NCI-H510A treated with DMSO at 0.1 percent for 48 hours (cell line): Measurements from ENCODE around the gene HM13.
"Not testable (repeated sequence)": the region's sequence is repeated elsewhere in the genome, so short reads cannot be mapped to it uniquely, and the experiment has no call there.

Source experiments
- DNase-seq: peaks from one replicate; lab custom pipeline; 2025; lab: John Stamatoyannopoulos, UW

HM13 gene

GRCh38 chr20:31502884-31503673, 11.2 kb upstream of the HM13 start:
- peak; percentile 20 for DNase-seq

DNA sequence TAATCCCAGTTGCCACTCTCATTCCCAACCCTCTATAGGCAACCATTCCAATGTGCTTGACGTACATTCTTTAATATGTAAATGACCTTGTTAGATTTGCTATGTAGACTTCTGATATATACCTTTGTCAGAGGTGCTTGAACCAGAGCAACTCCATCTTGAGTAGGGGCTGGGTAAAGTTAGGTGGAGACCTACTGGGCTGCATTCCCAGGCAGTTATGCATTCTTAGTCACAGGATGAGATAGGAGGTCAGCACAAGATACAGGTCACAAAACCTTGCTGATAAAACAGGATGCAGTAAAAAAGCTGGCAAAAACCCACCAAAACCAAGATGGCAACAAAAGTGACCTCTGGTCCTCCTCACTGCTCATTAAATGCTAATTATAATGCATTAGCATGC, 8.3 kb upstream of the HM13 start:
- no peak for DNase-seq

DNA sequence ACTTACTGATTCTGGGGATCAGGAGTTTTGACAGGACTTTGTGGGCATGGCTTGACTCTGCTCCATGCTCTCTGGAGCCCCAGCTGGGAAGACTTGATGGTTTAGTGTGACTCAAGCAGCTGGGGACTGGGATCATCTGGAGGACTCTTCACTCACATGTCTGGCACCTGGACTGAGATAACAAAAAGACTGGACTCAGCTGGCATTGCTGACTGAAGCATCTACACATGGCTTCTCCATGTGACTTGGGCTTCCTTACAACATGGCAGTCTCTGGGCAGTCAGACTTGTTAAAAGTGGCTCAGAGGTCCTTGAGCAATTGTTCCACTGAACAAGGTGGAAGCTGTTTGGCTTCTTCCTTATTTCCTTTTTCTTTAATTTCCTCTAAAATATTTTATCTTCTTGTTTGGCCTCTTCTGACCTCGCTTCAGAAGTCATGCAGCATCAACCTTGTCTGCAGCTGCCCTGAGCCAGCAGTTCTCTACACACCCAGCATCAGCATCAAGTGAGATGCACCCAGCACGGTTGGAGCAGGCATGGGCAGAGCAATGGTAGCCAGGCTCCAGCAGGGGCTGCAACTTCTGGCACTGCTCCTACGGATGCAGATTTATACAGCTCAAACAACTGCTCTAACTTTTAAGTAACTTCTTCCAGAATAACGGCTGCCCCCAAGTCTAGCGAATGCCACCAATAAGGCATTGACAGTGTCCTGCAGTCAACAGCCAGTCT, 5.6 kb upstream of the HM13 start:
- no peak for DNase-seq

DNA sequence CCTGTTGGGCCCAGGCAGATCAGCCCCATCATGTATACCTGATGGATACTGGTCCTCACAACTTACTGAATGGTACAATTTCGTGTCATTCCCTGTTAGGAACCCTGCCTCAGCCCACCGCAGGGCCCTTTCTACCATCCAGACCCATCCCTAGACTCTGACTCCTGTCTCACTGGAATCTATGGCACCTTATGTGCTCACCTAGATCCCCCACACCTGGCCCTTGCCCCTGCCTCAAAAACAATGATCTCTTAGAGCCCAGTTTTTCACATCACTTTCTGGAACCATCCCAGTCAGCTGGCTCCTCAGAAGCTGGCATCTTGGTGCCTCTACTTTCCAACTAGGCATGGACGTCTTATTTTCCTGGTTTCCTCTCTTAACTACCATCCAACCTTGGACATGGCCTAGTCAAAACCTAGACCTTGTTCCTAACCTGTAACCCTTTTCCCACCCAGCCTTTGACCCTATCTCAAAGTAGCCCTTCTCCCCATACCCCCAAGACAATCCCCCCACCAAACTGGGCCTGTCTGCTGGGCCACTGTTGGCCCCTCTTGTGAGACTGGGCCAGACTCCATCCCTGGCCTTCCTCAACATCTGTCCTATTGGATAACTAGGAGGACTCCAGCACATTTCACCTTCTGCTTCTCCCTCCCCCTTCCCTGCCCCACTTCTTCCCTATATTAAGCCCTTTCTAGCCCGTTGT, 981 bp downstream of the HM13 start:
- no peak for DNase-seq

GRCh38 chr20:31515775-31516107, 1.5 kb downstream of the HM13 start:
- no peak for DNase-seq

DNA sequence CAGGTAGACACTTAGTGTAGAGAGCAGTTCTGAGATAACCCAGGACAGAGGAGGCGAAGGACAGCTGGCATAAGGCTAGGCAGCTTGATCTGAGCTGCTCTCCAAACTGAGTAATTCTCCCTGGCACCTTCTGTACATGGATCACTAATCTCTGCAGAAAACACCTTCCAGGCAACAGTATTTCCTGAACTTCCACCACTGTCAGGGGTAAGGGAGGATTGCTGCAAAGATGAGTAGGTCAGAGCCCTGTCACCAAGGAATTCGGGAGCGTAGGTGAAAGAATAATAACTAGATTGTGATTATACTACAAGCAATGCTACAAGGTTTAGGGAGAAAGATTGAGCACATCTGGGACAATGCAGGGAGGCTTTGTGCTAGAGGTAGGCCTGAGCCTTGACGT, 1.9 kb downstream of the HM13 start:
- DNase-seq: no peak

DNA sequence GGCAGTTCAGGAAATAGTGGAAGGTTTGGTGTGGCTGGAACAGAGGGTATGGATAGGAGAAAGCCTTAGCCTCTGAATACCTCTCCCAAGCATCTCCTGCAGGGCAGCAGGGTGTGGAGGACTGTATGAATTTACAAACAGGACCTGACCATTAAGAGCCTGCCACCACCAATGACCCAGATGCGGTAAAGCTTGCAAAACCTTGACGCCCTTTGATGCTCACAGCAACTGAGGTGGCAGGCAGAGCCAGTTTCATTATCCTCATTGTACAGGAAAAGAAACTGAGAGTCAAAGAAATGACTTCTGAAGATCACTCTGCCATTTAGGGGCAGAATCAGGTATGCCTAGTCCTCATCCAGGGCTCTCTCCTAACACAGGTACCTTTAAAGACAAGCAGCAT, 2.4 kb downstream of the HM13 start:
- no peak for DNase-seq

- no peak for DNase-seq
Observed at GRCh38 chr20:31517373-31517772, 3.1 kb downstream of the HM13 start.

GRCh38 chr20:31521267-31521666, 7.0 kb downstream of the HM13 start:
- not testable (repeated sequence) for DNase-seq

DNA sequence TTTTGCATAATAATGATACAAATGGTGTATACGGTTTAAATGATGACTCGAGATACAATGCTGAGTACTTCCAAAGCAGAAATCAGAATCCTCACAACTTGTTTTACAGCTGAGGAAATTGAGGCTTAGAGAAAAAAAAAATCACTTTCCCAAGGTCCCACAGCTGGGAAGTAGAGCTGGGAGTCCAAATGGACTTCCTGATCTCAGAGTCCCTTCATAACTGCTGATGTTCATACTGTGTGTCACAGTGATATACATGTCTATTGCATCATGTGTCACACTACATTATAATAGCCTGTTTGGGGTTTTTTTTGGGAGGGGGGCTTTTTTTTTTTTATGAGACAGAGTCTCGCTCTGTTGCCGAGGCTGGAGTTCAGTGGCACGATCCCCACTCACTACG, 8.5 kb downstream of the HM13 start:
- DNase-seq: no peak

DNA sequence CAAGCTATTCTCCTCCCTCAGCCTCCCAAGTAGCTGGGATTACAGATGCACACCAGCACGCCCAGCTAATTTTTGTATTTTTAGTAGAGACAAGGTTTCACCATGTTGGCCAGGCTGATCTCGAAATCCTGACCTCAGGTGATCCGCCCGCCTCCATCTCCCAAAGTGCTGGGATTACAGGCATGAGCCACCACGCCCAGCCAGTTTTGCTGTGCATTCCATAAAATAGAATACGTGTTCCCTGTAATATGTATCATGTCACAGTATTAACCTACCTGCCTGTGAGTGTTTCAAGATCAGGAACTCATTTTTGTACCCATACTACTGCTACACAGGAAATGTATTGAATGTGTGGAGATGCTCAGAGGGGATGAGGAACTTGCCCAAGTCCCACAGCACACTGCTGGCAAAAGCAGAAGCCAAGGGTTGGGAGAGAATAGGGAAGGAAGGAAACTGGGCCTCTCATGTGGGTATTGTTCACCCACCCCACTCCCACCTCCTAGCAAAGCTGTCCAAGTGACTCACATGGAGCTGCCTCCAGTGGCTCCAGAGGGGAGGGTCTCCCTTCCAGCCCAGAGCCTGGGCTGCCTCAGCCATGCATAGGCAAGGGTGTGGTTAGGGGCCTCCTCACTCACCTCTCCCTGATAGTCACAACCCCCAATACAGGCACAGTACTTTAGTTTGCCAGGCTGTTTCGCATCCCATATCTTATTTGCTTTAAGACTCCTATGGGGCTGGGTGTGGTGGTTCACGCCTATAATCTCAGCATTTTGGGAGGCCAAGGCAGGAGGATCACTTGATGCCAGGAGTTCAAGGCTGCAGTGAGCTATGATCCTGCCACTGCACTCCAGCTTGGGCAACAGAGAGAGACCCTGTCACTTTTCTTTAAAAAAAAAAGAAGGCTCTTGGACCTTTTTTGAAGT, 9.4 kb downstream of the HM13 start:
- DNase-seq: no peak

- DNase-seq: no peak
Observed at GRCh38 chr20:31527266-31527665, 13.0 kb downstream of the HM13 start.

- DNase-seq: no peak
Observed at GRCh38 chr20:31535298-31535697, 21.1 kb downstream of the HM13 start.

DNA sequence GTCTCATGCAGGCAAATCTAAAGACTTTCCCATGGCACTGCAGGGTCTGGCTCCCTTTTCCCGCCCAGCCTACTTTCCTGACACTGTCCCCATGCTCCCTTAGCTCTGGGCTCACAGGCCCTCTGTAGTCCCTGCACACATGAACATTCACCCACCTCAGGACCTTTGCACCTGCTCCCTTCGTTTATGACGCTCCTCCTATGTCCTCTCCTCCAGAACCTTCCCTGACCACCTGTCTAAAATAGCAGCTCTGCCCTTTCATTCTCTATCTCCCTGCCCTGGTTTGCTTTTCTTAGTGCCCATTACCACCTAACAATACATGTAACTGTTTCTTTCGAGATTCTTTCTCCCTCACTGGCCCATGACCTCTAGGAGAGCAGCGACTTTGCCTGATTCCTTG, 22.3 kb downstream of the HM13 start:
- no peak for DNase-seq

GRCh38 chr20:31537116-31537871, 23.1 kb downstream of the HM13 start:
- DNase-seq: no peak

GRCh38 chr20:31537890-31538289, 23.6 kb downstream of the HM13 start:
- no peak for DNase-seq

- DNase-seq: no peak
Observed at GRCh38 chr20:31538326-31538725, 24.1 kb downstream of the HM13 start.

DNA sequence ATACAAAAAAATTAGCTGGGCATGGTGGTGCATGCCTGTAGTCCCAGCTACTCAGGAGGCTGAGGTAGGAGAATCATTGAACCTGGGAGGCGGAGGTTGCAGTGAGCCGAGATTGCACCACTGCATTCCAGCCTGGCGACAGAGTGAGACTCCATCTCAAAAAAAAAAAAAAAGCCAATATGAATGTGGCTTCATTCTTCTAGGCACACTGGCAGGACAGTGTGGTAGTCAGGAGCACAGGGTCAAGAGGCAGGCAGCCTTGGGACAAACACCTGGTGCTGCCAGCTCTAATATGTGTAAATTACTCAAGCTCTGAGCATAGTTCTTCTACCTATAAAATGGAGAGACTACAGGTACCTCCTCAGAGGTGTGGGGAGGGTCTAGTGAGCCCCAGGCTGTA, 25.4 kb downstream of the HM13 start:
- DNase-seq: not testable (repeated sequence)

DNA sequence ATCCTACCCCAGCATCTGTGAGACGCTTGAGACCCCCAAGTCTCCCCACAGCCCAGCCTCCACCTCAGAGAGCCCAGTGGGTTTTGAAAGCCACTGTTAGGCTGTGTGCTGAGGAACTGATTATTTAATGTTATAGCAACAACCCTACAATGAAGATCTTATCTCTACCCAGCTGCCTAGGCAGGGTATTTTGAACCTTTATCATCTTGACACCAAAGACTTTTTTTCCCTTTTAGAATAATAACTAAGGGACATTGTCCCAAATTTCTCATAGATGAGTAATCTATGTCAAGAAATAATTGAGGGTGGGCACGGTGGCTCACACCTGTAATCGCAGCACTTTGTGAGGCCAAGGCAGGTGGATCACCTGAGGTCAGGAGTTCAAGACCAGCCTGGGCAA, 26.2 kb downstream of the HM13 start:
- DNase-seq: no peak

DNA sequence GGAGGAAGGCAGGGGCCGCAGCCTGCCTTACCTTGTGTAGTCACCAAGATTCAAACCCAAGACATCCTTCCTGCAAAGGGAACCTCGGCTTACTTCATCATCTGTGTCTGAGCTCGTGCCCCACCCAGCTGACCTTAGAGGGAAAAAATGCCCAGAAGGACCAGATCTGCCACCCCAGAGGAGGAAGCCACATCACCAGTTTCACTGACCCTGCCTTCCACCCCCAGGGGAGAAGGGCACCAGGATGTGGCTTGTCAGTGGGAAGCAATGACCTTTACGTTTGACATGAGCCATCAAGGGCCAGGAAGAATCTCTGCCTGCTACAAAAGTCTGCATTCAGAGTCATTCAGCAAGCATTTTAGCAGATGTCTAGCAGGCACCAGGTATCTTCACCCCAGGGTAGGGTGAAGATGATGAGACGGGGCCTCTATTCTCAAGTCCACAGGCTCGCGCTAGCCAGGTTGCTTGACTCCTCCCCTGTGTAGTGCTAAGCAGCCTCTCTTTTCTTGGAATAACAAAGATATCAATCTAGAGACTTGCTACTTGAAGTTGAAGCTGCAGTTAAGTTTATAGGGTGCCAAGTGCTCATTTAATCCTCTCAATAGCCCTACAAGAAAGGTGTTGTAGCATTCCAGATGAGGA, 28.1 kb downstream of the HM13 start:
- DNase-seq: no peak

- DNase-seq: no peak
Observed at GRCh38 chr20:31542963-31543362, 28.7 kb downstream of the HM13 start.
